Stomach smooth muscle (tissue), 2 donors: ENCODE data around the gene RALGPS1.
A peak's percentile ranks its signal among the peaks of the same experiment; 100 is the strongest.

ENCODE experiments used
- H3K27ac ChIP-seq: one replicate; pipeline ENCODE4 v1.7.0; 2013; ENCODE audit warnings: mild to moderate bottlenecking, low read length, inconsistent platforms
- H3K27me3 ChIP-seq, 2 donors: one replicate each; pipeline ENCODE4 v1.7.0; 2013; ENCODE audit warnings: low read length in 2 of 2; ENCODE audit not compliant: insufficient read depth in 2 of 2, control insufficient read depth in 1 of 2
- H3K36me3 ChIP-seq, 2 donors: one replicate each; pipeline ENCODE4 v1.7.0; 2013; ENCODE audit warnings: low read length in 2 of 2; ENCODE audit not compliant: control insufficient read depth in 2 of 2, insufficient read depth in 2 of 2
- H3K4me1 ChIP-seq: one replicate; pipeline ENCODE4 v1.7.0; 2013; ENCODE audit warnings: low read length; ENCODE audit not compliant: control insufficient read depth, insufficient read depth
- H3K4me3 ChIP-seq, 2 donors: one replicate each; pipeline ENCODE4 v1.7.0; 2013; ENCODE audit warnings: low read length in 2 of 2
- H3K9ac ChIP-seq, 2 donors: one replicate each; pipeline ENCODE4 v1.7.0; 2013; ENCODE audit warnings: low read length in 2 of 2, mild to moderate bottlenecking in 1 of 2
- H3K9me3 ChIP-seq, 2 donors: one replicate each; pipeline ENCODE4 v1.7.0; 2013; ENCODE audit warnings: low read length in 2 of 2; ENCODE audit not compliant: control insufficient read depth in 2 of 2
- donor health status: healthy.
- donor health status: Pancreatic carcinoma.

RALGPS1 gene

DNA sequence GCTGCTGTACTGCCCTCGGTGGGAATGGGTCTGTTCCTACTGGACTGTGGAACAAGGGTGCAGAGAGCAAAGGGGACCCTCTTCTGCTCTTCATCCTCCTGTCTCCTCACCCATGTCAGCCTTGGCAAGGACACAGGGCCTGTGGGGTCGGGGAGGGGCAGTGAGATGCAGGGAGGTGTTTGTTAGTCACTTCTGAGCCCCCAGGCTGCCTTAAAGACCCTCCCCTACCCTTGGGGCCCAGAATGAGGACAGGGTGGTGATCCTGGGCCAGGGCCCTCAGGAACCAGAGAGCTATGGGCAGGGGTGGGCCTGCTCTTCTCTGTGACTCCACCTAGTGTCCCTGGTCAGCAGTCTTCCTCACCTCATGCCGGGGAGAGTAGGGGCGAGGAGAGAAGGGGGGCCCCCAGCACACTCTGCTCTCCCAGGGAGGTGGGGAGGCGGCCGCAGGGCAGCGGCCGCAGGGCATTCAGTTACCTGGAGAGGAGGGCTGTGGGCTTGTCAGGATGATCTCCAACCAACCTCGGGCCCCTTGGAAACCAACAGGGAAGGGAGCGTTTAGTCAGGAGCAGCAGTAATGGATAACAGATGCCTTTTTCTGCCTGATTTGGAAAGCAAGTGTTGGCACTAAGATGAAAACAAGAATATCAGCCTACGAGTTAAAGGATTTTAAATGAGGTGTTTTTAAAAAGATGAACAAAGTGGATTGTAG, 288.0 kb downstream of the RALGPS1 start:
- Histone ChIP-seq H3K27ac (no peak overlapping the region), H3K9ac (peak overlapping the region in 1 of 2 donors; percentile 21), H3K4me1 (peaks cover 38% of the 10 kb centered on the region), H3K36me3 (no peaks in the 10 kb centered on the region), H3K27me3 (no peaks in the 10 kb centered on the region), H3K9me3 (no peaks in the 10 kb centered on the region), H3K4me3 (no peak overlapping the region)

DNA sequence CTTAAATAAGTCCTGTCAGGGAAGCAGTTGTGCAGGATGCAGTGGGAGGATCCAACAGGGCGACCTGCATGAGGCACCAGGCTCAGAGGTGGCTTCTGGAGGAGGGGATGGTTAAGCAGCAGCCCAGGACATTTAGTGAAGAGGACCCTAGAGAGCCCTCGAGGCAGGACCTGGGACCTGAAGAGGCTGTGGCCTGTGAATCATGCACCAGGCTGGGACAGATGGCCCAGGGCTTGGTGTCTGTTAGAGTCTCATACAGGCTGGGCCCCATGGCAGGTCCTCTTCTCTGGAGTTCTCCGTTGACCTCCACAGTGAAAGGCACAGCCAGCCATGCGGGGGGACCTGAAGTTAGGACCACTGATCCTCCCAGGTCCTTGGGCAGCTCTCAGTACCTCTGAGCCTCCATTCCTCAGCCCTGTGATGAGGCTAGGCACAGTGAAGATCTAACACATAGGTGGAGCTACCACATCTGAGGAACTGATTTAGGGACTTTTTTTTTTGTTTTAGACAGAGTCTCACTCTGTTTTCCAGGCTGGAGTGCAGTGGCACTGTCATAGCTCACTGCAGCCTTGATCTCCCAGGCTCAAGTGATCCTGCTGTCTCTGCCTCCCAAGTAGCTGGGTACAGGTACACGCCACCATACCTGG, 289.2 kb downstream of the RALGPS1 start:
- H3K9me3 ChIP-seq, result no peaks in the 10 kb centered on the region
- no peaks in the 10 kb centered on the region for H3K27me3 ChIP-seq
- H3K27ac ChIP-seq, result no peak overlapping the region
- H3K4me3 ChIP-seq, result no peak overlapping the region
- no peaks in the 10 kb centered on the region for H3K36me3 ChIP-seq
- no peak overlapping the region for H3K9ac ChIP-seq
- H3K4me1 ChIP-seq, result peaks cover 27% of the 10 kb centered on the region

DNA sequence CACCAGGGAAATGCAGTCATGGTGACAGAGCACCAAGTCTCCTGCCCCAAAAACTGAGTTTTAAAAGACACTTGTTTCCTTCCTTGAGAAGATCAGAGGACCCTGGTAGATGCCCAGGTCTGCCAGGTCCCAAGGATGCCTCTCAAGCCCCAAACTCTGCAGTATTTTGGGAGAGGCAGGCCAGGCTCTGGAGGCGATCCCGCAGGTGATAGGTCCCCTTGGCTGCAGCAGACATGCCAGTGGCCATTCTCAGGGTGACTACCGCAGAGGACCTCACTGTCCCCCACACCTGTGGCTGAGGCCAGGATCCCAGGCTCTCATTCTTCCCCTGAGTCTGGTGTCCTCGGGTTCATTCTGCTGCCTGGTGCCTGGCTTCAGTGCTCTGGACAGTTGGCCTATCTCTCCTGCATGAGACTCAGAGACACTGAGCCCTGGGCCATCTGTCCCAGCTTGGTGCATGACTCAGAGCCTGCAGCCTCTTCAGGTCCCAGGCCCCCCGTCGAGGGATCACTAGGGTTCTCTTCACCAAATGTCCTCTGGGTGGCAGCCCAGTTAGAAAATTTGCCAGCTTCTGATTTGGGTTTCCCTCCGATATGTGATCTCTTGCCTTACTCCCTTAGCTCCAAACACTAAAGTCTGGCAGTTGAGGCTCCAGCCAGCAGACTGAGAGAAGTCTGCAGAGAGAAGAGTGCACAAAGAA, 290.3 kb downstream of the RALGPS1 start:
- Histone ChIP-seq H3K4me1 (peaks cover 19% of the 10 kb centered on the region), H3K27me3 (no peaks in the 10 kb centered on the region), H3K9me3 (no peaks in the 10 kb centered on the region), H3K27ac (no peak overlapping the region), H3K36me3 (no peaks in the 10 kb centered on the region), H3K4me3 (no peak overlapping the region), H3K9ac (no peak overlapping the region)

DNA sequence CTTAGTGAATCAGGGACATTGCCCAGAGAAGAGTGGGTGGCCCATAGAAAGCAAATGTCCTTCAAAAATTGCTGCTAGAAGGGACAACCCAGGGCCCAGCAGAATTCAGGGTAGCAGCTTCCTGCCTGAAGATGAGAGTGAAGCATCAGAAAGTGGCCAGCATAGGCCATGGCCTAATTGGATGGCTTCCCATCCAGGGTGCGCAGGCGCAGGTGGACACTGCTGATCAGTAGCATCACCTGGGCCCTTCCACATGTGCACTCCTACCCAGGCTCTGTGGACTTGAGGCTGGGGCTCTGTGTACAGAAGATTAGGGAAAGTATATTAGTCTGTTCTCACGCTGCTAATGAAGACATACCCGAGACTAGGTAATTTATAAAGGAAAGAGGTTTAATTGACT, 291.4 kb downstream of the RALGPS1 start:
- H3K9me3 ChIP-seq, result no peaks in the 10 kb centered on the region
- no peaks in the 10 kb centered on the region for H3K27me3 ChIP-seq
- no peaks in the 10 kb centered on the region for H3K36me3 ChIP-seq
- H3K27ac ChIP-seq, result no peak overlapping the region
- peaks cover 19% of the 10 kb centered on the region for H3K4me1 ChIP-seq
- no peak overlapping the region for H3K9ac ChIP-seq
- H3K4me3 ChIP-seq, result no peak overlapping the region

- peaks cover 19% of the 10 kb centered on the region for H3K4me1 ChIP-seq
- no peaks in the 10 kb centered on the region for H3K36me3 ChIP-seq
- H3K4me3 ChIP-seq, result no peak overlapping the region
- no peaks in the 10 kb centered on the region for H3K9me3 ChIP-seq
- H3K27ac ChIP-seq, result no peak overlapping the region
- H3K27me3 ChIP-seq, result no peaks in the 10 kb centered on the region
- H3K9ac ChIP-seq, result no peak overlapping the region
Measured at GRCh38 chr9:127206666-127207065, 292.1 kb downstream of the RALGPS1 start.

- peaks cover 0 to 2% of the 10 kb centered on the region in 2 donors for H3K36me3 ChIP-seq
- H3K27ac ChIP-seq, result no peak overlapping the region
- H3K4me3 ChIP-seq, result no peak overlapping the region
- H3K27me3 ChIP-seq, result no peaks in the 10 kb centered on the region
- H3K4me1 ChIP-seq, result peaks cover 9% of the 10 kb centered on the region
- no peak overlapping the region for H3K9ac ChIP-seq
- H3K9me3 ChIP-seq, result no peaks in the 10 kb centered on the region
Measured at GRCh38 chr9:127207734-127208410, 293.3 kb downstream of the RALGPS1 start.

DNA sequence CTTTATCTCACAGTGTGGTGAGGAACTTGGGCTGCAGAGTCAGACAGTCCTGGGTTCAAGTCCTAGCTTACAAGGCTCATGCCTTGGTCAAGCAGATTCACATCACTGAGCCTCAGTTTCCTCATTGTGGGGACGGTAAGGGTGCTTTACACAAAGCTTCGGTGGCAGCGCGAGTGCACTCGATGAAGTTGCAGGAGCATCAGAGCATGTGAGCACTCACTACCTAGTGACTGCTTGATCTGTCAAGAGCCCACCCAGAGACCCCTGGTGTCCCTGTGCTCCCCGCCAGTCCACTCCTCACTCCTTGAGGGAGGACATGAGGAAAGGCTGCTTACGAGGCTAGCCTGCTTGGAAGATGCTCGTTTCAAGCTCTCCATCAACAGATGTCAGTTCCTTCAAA, 293.8 kb downstream of the RALGPS1 start:
- Histone ChIP-seq H3K27ac (no peak overlapping the region), H3K9me3 (no peaks in the 10 kb centered on the region), H3K4me1 (peaks cover 9% of the 10 kb centered on the region), H3K36me3 (peaks cover 0 to 2% of the 10 kb centered on the region in 2 donors), H3K4me3 (no peak overlapping the region), H3K9ac (no peak overlapping the region), H3K27me3 (no peaks in the 10 kb centered on the region)

DNA sequence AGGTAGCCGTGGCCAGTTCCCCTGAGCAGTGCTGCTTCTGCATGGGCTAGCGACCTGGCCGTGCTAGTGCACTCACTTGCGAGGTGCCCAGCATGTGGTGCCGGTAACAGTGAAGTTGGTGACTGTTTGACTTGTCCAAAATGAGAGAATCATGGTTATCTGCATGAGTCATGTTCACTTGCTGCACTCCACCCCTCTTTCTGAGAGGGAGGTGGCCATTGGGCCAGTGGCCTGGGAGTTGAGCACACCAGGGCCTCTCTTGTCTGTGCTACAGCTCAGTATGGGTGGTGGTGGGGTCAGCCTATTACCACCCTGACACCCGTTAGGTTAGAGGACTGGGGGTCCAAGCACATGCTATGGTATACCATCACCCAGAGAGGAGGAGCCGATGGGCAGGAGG, 294.6 kb downstream of the RALGPS1 start:
- Histone ChIP-seq H3K9ac (no peak overlapping the region), H3K4me1 (peaks cover 9% of the 10 kb centered on the region), H3K4me3 (no peak overlapping the region), H3K36me3 (peaks cover 0 to 2% of the 10 kb centered on the region in 2 donors), H3K27ac (no peak overlapping the region), H3K27me3 (no peaks in the 10 kb centered on the region), H3K9me3 (no peaks in the 10 kb centered on the region)

DNA sequence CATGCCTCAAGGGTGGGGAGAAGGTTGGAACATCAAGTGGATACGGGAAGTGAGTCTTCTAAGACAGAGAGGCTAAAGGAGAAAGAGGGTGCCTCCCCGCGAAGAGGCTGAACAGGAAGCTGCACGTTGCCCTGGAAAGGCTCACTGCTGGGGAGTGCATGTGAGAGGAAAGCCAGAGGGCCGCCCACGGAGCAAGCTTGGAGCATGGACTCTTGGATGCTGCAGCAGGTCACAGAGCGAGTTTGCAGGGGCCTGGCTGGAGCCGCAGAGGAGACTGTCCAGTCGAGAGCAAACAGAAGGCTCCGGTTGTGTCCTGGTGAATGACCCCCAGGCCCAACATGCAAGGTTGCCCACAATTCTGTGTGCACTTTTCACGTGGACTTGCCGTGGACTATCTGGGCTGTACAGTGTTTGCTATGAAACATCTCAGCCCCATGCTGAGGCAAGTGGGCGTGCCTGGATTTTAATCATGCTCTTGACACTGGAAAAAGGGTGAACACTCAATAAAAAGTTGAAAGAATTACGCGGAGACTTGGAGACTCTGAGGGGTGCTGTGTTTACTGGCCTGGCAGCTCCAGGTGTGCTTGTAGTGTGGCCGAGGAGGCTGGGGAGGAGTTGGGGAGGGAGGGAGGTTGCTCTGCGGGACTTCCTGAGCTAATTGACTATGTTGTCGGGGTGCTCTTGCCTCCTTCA, 295.5 kb downstream of the RALGPS1 start:
- Histone ChIP-seq H3K4me3 (no peak overlapping the region), H3K27me3 (no peaks in the 10 kb centered on the region), H3K9me3 (no peaks in the 10 kb centered on the region), H3K9ac (no peak overlapping the region), H3K27ac (no peak overlapping the region), H3K36me3 (peaks cover 0 to 2% of the 10 kb centered on the region in 2 donors), H3K4me1 (peaks cover 15% of the 10 kb centered on the region)
